Ramos (cell line): ENCODE measurements around the gene C1QTNF12.

Experiments
- in situ Hi-C: fragments of 300-500 bp; cut with MboI; formaldehyde crosslinking; loops from one replicate; pipeline ENCODE4 v1.14.3; 2022; ENCODE audit warnings: low sequenced_read_pairs; ENCODE audit not compliant: unreplicated experiment

Gene C1QTNF12

DNA sequence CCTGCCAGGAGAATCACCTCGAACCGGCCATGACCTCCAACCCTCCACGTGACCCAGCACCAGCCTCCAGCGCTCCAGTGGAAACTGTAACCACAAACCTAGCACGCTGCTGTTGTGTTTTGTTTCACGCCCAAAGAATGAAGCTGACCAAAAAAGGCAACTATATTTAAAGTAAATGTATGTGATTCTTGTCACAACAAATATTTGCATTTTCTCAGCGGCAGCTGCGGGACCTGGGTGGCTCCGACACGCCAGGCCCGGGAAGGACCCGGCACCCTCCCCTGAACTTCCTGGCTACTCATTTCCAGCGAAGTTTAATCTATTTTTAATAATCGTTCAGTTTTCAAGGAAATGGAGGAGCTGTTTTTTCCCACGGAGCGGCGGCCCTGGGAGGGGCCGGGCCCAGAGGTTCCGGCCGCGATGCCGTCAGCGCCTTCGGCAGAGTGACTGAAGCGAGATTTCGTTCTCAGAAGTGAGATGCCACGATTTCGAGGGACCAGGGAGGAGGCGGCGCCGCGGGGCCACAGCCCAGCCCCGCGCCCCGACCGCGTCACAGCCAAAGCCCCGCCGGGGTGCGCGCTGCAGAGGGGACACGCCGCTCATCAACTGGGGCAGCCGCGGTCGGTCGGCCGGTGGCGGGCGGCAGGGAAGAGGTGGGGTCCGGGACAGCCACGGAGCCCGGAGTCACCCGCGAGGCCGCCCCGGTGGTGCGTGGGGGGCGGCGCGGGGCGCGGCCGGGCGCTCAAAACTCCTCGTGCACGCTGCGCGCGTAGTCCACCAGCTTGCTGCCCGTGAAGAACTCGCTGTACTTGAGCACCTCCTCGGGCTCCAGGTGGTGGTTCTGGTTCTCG, 29.5 kb downstream of the C1QTNF12 start:
- in situ Hi-C loops = no loop called here

DNA sequence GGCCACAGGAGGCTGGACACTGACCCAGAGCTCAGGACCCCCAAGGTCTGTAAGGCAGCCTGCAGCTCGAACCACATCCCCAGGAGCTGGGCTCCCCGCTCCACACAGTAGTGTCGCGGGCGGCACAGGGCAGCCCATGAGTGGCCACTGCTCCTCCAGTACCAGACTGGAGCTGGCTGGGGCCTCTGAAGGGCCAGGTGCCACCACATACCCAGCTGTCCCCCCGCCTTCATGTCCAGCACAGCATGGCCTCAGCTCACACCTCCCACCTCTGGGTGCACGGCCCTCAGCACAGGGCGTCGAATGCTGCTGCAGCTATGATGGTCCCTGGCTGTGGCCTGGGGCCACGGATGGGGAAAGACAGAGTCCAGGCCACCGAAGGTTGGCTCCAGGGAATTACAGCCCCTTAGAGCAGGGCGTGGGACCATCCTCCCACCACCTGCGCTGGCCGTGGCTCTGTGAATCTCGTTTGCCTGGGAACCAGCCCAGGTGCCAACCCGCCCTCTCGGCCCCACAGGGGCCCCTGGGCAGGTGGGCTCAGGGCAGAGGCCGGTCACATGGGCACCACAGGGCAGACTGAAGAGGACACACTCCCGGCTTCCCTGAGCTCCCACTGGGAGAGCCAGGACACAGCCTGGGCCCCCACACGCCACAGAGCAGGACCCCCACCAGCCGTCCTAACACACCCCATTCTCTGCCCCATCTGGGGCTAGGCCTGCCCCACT, 30.5 kb downstream of the C1QTNF12 start:
- in situ Hi-C loops = no loop called here

GRCh38 chr1:1215080-1215676, 31.3 kb downstream of the C1QTNF12 start:
- in situ Hi-C loops = no loop called here

GRCh38 chr1:1213345-1214265, 32.9 kb downstream of the C1QTNF12 start, which contains the start of gene TNFRSF4:
Gene TNFRSF4, minus strand, starts transcription at chr1:1214153. Its CDS starts 26 bp downstream, at chr1:1214127.
- in situ Hi-C loops = no loop called here

- in situ Hi-C loops = no loop called here
Measured at GRCh38 chr1:1212780-1213344, 33.7 kb downstream of the C1QTNF12 start.

DNA sequence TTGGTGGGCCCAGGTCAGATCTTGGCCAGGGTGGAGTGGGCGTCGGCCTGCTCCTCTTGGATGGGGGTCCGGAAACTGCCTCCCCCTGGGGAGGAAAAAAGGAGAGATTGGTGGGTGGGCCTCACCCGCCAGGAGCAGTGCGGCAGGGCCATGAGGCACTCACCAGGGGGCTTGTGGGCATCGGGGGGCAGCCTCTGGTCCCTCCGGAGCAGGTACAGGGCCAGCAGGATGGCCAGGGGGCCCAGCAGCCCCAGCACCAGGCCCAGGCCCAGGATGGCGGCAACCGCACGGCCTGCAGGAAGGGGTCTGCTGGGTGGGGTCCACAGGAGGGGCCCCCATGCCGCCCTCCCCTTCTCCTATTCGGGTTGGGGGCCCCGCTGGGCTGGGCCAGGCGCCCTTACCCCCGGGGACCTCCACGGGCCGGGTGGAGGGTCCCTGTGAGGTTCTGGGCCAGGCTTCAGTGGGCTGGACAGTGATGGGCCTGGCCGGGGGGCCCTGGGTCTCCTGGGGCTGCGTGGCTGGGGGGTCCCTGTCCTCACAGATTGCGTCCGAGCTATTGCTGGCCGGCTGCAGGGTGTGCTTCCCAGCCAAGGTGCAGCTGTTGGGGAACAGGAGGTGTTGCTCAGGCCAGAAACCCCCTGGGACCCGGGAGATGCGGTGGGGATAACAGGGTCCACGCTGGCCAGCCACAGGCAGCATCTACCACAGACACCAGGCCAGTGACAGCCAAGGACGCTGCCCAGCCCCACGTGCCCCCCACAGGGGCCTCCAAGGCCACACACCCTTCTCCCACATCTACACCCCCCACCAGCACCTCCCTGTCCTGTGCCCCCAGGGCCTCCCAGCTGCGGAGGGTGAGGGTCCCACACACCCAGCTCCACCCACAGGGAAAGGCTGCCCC, 34.7 kb downstream of the C1QTNF12 start:
- in situ Hi-C loops = no loop called here

GRCh38 chr1:1210726-1211540, 35.6 kb downstream of the C1QTNF12 start:
- in situ Hi-C loops = no loop called here

- in situ Hi-C loops = no loop called here
Measured at GRCh38 chr1:1208713-1209433, 37.6 kb downstream of the C1QTNF12 start.

- in situ Hi-C loops = no loop called here
Measured at GRCh38 chr1:1207571-1207892, 39.0 kb downstream of the C1QTNF12 start.

- in situ Hi-C loops = no loop called here
Measured at GRCh38 chr1:1206966-1207531, 39.5 kb downstream of the C1QTNF12 start.

DNA sequence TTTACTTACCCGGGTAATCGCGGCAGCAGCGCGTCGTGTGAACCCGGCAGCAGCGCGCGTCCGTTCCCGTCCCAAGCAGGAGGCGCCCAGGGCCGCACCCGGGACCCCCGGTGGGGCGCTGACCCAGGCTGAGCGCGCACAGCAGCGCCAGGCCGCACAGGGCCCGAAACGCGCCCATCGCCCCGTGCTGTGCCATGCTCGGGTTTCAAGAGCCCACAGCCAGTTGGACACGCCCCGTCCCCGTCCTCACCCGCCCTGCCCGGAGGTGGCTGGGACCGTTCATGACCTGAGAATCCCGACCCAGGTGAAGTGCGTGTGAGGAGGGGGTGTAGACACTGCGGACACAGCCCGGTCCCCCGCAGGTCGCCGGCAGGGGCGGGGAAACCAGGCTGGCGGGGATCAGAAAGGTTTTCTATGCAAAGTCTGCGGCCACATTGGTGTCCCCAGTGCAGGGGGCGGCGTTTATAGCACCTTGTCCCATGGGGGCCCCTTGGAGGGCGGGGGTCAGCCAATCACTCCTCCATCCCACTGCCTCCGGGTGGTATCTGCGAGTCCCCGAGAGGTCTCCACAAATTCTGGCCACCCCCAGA, 40.1 kb downstream of the C1QTNF12 start, which contains the start of gene TNFRSF18:
TSS of gene TNFRSF18 (minus strand) at position 217 of the 590 bp plus-strand sequence. CDS start at position 196, 21 bp downstream.
- in situ Hi-C loops = no loop called here

DNA sequence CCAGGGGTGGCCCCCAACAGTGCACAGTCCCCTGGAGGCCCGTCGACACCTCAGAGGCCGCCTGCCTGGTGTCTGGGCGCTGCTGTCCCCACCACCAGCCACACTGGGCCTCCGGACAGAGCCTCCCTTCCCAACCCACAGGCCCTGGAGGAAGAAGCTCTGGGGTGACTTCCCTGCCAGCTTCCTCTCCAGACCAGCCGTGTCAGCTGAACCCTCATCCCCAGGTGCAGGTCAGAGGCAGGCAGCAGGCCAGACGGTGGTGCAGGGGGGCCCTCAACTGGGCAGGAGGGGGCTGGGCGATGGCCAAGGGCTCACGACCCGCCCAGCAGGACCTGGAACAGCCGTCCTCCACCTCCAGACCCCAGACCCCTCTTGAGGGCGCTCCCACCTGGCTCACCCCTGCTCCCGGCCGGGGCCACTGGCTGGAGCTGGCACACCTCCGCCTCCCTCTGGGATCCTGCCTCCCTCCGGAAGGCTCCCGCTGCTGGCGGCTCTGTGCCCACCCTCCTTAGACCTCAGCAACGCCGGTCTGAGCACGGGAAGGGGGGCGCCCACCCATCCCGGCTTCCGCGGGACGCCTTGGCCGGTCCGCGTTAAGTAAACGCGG, 40.6 kb downstream of the C1QTNF12 start:
- in situ Hi-C loops = no loop called here

DNA sequence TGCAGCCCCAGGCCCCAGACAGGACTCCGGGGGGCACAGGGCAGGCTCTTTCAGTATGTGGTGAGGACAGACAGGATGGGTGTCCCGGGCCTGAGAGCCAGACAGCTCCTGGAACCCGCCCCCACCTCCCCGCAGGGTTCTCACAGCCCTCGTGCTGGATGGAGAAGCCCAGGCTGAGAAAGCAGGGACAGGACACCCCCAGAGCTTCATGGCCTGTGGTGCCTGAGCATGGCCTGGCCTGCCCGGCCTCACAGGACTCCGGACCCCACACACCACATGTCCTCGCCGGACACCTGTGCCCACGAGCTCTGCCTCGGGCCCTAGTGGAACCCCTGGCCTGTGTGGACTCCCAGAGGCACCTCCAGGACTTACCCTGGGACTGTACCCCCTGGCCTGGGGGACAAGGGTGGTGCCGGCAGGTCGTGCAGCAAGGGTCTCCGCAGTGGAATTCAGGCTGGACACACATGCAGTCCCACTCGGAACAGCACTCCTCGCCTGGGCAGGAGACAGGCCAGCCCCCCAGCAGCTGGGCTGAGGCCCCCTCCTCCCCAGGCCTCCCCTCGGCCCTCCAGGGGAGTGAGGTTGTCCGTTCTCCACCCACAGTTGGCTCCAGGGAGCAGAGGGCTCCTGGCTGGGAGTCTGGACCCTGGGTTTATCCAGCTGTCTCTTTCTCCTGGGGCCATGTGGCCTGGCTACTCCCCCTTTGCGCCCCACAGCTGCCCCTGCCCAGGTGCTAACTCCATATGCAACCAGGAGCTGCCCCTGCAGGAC, 41.3 kb downstream of the C1QTNF12 start:
- in situ Hi-C loops = no loop called here

- in situ Hi-C loops = no loop called here
Measured at GRCh38 chr1:1204425-1204920, 42.0 kb downstream of the C1QTNF12 start.
